Frontal cortex (tissue), 4 donors: Measurements from ENCODE around the gene CX3CR1. TPM values are rescaled to one million over a fixed set of nuclear protein-coding genes. Genes with fewer than 3 reads are reported as not detected.

ENCODE experiments used
- DNase-seq, 2 donors: peaks; one replicate each; pipeline ENCODE4 v3.0.0; 2012; ENCODE audit warnings: low spot score in 2 of 2
- FAIRE-seq: peaks from 2 replicates; lab custom pipeline; 2012; peaks lifted over from hg19 to GRCh38; lab: Jason Lieb, UNC
- total RNA-seq: library from RNA; depleted of rRNA; stranded (reverse); fragments of >200 nt; gene quantifications from one replicate; pipeline ENCODE4 v1.2.3, GENCODE V29; 2014
- donor health status: control.
- donor health status: control.
- donor health status: control.

CX3CR1 gene
- total RNA-seq, 1 donor from 2014 or later: 7.3 TPM

DNA sequence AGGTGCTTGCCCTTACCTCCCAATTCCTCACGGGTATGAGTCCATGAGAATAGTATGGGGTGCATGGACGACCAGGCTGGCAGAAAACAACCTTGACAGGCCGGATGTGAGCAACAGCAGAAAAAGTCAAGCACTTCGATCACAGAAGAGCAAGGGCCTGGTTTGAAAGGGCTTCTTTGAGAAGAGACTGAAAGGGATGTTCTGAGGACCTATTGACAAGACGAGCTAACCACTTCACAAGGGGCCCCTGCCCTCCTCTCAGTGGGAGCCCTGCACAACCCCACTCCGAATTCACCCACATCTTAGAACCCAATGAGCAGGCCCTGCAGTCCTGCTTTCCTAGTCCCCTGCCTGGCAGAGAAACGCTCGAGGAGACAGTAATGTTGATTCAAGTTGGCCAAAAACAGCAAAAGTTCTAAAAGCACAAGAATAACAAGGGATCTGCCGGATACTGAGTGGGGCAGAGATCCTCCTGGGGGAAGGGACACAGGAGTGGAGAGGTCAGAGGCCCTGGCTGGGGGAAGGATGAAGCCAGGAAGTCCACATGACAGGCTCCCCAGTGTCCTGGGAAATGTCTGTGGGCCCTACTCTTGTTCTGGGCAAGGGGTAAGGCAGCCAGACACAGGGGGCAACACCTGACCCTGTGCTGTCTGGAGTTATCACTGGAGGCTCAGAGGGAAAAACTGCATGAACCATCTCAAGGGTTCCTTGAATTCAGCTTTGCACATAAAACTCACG lies 14.8 kb upstream of the CX3CR1 start:
- no peak for DNase-seq
- no peak for FAIRE-seq

- DNase-seq: no peak
- FAIRE-seq: no peak
These were observed 13.1 kb upstream of the CX3CR1 start for GRCh38 chr3:39292961-39293360.

DNA sequence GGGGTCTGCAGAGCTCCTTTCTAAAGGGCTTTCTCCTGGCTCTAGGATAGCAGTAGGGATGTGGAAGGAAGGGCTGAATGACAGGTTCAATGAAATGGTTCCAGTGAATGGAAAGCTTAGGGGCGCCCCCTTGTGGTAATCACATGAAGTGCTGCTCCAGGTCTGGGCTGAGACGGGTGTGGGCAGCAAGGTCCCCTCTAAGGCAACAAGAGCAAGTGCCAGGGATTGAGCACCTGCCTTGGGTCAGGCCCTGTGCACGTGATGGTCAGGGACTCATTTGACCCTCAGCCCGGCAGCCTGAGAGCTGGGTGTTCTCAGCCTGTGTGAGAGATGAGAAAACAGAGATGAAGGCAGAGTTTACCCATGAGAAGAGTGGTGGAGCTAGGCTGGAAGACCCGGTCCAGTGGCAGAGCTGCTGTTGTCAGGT lies 12.1 kb upstream of the CX3CR1 start:
- DNase-seq (peak; percentile 28 to 66), FAIRE-seq (no peak)

GRCh38 chr3:39290255-39290654 lies 10.4 kb upstream of the CX3CR1 start:
- DNase-seq (no peak), FAIRE-seq (no peak)

DNA sequence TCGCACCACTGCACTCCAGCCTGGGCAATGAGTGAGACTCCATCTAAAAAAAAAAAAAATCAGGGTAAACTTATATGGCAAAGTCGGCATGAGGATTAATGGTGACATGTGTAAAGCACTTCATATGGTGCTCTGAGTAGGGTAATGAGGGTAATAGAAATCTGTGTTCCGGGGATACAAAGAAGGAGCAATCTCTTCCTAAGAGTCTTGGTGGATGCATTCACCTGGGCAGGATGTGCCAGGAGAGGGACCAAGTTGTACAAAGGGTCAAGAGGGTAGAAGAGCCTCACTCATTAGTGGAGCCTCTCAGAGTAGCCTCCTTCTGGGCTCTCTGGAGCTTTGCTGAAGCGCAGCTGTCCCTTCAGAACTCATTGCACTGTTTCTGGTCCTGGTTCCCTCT lies 9.3 kb upstream of the CX3CR1 start:
- DNase-seq: no peak
- no peak for FAIRE-seq

DNA sequence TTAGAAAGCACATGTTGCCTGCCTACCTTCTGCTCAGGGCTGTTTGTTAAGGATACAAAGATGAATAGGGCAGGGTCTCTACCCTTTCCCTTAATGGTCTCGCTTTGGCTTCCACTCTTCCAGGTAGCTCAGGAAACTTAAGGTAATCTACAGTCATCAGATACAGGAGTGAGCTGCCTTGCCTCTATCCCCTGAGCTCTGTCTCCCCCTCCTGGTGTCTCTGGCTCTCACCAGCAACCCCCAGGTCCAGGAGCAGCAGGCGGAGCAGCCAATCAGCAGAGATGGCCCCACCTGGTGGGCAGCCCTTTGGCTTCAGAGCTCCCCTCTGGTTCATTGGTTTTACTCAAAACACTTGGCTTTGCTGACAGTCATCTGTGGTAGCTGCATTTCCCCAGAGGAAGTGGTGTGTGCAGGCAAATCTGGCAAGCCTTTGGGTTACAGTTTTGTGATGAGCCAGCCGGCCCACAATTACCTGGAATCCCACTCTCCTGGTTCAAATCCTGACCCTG lies 8.5 kb upstream of the CX3CR1 start:
- FAIRE-seq: no peak
- DNase-seq: peak; percentile 55 to 83

- FAIRE-seq (no peak), DNase-seq (no peak)
These were observed 7.7 kb upstream of the CX3CR1 start for GRCh38 chr3:39287216-39288164.

- no peak for FAIRE-seq
- no peak for DNase-seq
These were observed 6.9 kb upstream of the CX3CR1 start for GRCh38 chr3:39286771-39287170.

- FAIRE-seq (no peak), DNase-seq (no peak)
These were observed 5.5 kb upstream of the CX3CR1 start for GRCh38 chr3:39285332-39285731.

- no peak for DNase-seq
- no peak for FAIRE-seq
These were observed 4.6 kb upstream of the CX3CR1 start for GRCh38 chr3:39284457-39284881.

GRCh38 chr3:39282057-39282456 lies 2.2 kb upstream of the CX3CR1 start:
- no peak for FAIRE-seq
- DNase-seq: no peak

- no peak for DNase-seq
- FAIRE-seq: no peak
These were observed 1.7 kb upstream of the CX3CR1 start for GRCh38 chr3:39281533-39281932.

DNA sequence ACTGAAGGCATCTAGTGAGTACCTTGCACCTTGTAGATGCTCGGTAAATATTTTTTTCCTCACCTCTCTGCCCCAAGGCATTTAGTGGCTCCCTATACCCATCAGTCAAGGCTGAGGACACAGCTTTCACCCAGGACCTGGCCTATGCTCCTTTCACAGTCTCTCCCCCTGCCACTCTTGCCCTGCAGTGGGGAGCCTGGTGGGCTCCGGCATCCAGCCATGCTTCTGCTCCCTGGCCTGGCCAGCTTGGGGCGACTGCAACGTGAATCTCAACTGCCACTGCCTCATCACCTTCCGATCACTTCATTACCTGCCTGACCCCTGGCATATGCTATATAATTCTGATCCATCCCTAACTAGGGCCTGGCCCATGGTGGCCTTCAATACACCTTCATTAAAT lies 735 bp upstream of the CX3CR1 start:
- DNase-seq (no peak), FAIRE-seq (no peak)

GRCh38 chr3:39278616-39278935 lies 1.3 kb downstream of the CX3CR1 start:
- FAIRE-seq (no peak), DNase-seq (no peak)

- no peak for DNase-seq
- no peak for FAIRE-seq
These were observed 1.8 kb downstream of the CX3CR1 start for GRCh38 chr3:39277893-39278615.

DNA sequence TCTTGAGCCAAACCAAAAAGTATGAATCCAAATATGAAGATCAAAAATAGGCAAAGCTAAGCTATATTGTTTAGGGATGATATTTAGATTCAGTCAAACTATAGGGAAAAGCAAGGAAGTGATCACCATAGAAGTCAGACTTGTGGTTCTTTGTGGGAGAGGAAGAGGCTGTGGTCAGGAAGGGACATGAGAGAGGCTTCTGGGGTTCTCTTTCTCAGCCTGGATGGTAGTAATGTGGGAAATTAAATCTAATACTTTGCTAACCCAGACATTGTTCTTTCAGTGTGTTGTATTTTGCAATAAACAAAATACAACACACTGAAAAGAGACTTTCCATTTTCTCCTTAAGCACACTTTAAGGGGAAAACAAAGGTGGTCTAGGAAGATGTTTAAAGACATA lies 3.1 kb downstream of the CX3CR1 start:
- no peak for DNase-seq

DNA sequence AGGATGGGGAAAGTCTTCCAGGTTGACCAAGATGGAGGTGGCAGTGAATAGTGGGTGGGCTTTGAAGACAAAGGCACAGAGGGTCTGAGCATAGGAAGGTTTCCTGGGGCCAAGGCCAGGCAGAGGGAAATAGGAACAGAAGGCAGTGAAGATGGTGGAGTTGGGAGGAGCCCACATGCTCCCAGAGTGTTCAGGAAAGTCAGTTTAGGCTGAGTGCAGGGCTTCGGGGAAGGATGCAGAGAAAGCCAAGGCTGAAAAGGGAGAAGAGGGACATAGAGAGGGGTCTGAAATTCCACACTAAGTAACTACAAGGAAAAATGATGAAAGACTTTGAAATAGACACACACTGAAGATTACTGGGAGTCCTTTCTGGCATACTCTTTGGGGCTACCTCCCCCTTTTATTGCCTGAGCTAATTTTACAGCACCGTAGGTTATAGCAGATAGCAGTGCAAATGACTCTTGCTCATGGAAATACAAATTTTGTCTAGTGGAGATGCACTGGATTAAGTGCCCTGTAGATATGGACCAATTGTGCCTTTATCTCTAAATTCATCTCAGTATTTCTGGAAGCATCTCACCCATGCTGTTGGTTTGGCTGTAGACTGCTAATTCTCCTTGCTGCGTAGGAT lies 3.8 kb downstream of the CX3CR1 start:
- DNase-seq (no peak), FAIRE-seq (no peak)

More for the DNA sequence above, 3.1 kb downstream of the CX3CR1 start:
- FAIRE-seq: no peak

- no peak for DNase-seq
- no peak for FAIRE-seq
These were observed 4.8 kb downstream of the CX3CR1 start for GRCh38 chr3:39275052-39275451.

DNA sequence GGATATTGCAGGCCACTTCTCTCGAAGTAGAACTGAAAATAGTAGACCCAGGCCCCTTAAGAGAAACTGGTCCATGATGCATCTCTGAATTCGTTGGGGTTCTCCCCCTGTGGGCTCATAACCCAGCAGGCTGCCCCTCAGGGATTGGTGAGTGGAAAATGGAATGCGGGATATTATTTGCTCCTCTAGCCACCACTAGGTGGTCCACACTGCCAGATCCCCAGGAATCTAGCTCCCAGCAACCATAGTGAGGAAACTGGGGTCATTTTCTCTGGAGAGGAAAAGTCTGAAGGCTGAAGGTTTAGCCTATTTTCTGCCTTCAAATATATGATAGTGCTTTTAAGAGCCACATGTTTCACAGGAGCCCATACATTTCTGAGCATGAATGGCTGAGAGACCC lies 6.7 kb downstream of the CX3CR1 start:
- DNase-seq (no peak), FAIRE-seq (no peak)

- no peak for FAIRE-seq
- no peak for DNase-seq
These were observed 7.6 kb downstream of the CX3CR1 start for GRCh38 chr3:39272191-39272590.
